ENCODE data around the gene ELMO1. TPM values are rescaled to one million over a fixed set of nuclear protein-coding genes. Genes with fewer than 3 reads are reported as not detected.

Gene ELMO1
- total RNA-seq, 1 donor from 2014 or later: 60.1 TPM

DNA sequence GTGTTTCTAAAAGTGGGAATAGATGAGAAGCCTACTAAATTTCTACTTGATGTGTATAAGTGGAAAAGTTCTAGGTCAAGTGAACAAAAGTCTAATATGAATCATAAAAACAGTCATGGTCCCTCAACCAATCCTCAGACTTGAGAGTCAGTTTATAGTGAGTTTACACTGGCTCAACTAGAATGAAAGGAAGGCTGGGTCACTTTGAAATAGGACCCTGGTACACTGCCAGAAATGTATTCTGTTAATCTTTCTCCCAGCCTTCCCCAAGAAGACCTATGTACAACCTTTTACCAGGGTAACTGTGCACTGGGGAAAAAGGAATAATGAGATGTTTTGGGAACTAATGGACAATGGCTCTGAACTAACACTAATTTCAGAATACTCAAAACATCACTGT lies 17.3 kb downstream of the ELMO1 start:
- H3K4me3 ChIP-seq: no peak overlapping the region
- TF ChIP-seq, protein P1, sequence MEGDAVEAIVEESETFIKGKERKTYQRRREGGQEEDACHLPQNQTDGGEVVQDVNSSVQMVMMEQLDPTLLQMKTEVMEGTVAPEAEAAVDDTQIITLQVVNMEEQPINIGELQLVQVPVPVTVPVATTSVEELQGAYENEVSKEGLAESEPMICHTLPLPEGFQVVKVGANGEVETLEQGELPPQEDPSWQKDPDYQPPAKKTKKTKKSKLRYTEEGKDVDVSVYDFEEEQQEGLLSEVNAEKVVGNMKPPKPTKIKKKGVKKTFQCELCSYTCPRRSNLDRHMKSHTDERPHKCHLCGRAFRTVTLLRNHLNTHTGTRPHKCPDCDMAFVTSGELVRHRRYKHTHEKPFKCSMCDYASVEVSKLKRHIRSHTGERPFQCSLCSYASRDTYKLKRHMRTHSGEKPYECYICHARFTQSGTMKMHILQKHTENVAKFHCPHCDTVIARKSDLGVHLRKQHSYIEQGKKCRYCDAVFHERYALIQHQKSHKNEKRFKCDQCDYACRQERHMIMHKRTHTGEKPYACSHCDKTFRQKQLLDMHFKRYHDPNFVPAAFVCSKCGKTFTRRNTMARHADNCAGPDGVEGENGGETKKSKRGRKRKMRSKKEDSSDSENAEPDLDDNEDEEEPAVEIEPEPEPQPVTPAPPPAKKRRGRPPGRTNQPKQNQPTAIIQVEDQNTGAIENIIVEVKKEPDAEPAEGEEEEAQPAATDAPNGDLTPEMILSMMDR (IDR thresholded peaks at IDR 0.05): no peak
- no peaks in the 10 kb centered on the region for H3K27me3 ChIP-seq (ENCODE audit: low read depth)
- no peaks in the 10 kb centered on the region for H3K36me3 ChIP-seq
- H3K4me1 ChIP-seq: peaks cover 62% of the 10 kb centered on the region
- no peaks in the 10 kb centered on the region for H3K9me3 ChIP-seq
- DNase-seq (no peak), ATAC-seq (no peak)
- intact Hi-C loops (cut with DNase I): no loop called here
- no peak overlapping the region for H3K27ac ChIP-seq

- ATAC-seq (peak; percentile 56 to 69), DNase-seq (no peak)
- TF ChIP-seq, protein P1 (IDR thresholded peaks at IDR 0.05): no peak
- no peaks in the 10 kb centered on the region for H3K36me3 ChIP-seq
- H3K4me1 ChIP-seq: peaks cover 69% of the 10 kb centered on the region
- intact Hi-C loops (cut with DNase I): no loop called here
- H3K9me3 ChIP-seq: no peaks in the 10 kb centered on the region
- no peak overlapping the region for H3K27ac ChIP-seq
- H3K4me3 ChIP-seq: no peak overlapping the region
- no peaks in the 10 kb centered on the region for H3K27me3 ChIP-seq (ENCODE audit: low read depth)
Measured at GRCh38 chr7:37430640-37431039, 18.0 kb downstream of the ELMO1 start.

- ATAC-seq: no peak
- no peak overlapping the region for H3K27ac ChIP-seq
- no peaks in the 10 kb centered on the region for H3K36me3 ChIP-seq
- no peak for DNase-seq
- intact Hi-C loops (cut with DNase I): no loop called here
- H3K4me3 ChIP-seq: no peak overlapping the region
- peaks cover 69% of the 10 kb centered on the region for H3K4me1 ChIP-seq
- H3K27me3 ChIP-seq (ENCODE audit: low read depth): no peaks in the 10 kb centered on the region
- no peaks in the 10 kb centered on the region for H3K9me3 ChIP-seq
- TF ChIP-seq, protein P1 (IDR thresholded peaks at IDR 0.05): no peak
Measured at GRCh38 chr7:37430171-37430570, 18.5 kb downstream of the ELMO1 start.

- TF ChIP-seq, protein P1 (IDR thresholded peaks at IDR 0.05): no peak
- Histone ChIP-seq H3K27me3 (ENCODE audit: low read depth) (no peaks in the 10 kb centered on the region), H3K27ac (no peak overlapping the region), H3K36me3 (no peaks in the 10 kb centered on the region), H3K4me3 (no peak overlapping the region), H3K4me1 (peaks cover 65% of the 10 kb centered on the region), H3K9me3 (no peaks in the 10 kb centered on the region)
- intact Hi-C loops (cut with DNase I): no loop called here
- DNase-seq (no peak), ATAC-seq (no peak)
Measured at GRCh38 chr7:37429435-37429791, 19.3 kb downstream of the ELMO1 start.

GRCh38 chr7:37428681-37429434 lies 19.8 kb downstream of the ELMO1 start:
- Histone ChIP-seq H3K9me3 (no peaks in the 10 kb centered on the region), H3K27ac (no peak overlapping the region), H3K36me3 (no peaks in the 10 kb centered on the region), H3K27me3 (ENCODE audit: low read depth) (no peaks in the 10 kb centered on the region), H3K4me3 (no peak overlapping the region), H3K4me1 (peaks cover 62% of the 10 kb centered on the region)
- DNase-seq: no peak
- ATAC-seq: no peak
- TF ChIP-seq, protein P1 (IDR thresholded peaks at IDR 0.05): no peak
- intact Hi-C loops (cut with DNase I): no loop called here

Measured in lower lobe of right lung (tissue), 2 donors.